ENCODE data around the gene HECW1. TPM values are rescaled to one million over a fixed set of nuclear protein-coding genes. Genes with fewer than 3 reads are reported as not detected.

The HECW1 gene
- polyA plus RNA-seq, 4 donors = under 0.01 to 0.10 (median 0.03) TPM; not detected in 1

DNA sequence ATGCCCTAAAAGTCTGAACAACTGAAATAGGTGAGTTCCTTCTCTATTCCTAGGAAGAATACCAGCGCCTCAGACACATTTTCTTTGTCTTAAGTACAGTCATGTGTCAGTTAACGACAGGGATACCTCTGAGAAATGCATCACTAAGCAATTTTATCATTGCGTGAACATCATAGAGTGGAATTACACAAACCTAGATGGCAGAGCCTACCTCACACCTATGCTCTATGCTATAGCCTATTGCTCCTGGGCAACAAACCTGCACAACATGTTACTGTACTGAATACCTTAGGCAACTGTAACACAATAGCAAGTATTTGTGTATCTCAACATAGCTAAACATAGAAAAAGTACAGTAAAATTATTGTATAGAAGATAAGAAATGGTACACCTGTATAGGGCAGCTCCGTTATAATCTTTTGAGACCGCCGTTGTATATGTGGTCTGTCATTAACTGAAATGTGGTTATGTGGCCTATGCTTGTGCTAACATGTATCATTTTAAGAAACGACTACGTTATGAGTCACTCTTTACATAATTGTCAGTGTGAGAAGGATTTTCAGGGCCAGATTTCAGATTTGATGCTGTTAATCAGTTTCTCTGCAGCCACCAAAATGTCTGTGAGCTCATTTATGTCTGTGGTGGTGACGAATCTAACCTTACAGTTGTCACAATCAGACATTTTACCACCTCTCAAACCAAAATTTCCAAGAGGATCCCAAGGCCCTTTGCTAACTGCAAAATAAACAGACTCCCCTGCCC, 404.3 kb downstream of the HECW1 start:
- Histone ChIP-seq H3K4me3 (ENCODE audit: low read depth in 1 of 3, low read length in 3 of 3) (no peak overlapping the region), H3K36me3 (ENCODE audit: control insufficient read depth in 3 of 3, insufficient read depth in 2 of 3, low read depth in 1 of 3, low read length in 3 of 3) (no peaks in the 10 kb centered on the region), H3K27ac (ENCODE audit: low read depth in 1 of 3, low read length in 2 of 3) (no peak overlapping the region), H3K4me1 (ENCODE audit: control insufficient read depth in 3 of 3, insufficient read depth in 2 of 3, low read depth in 1 of 3, low read length in 2 of 3) (no peaks in the 10 kb centered on the region), H3K9me3 (ENCODE audit: control insufficient read depth in 2 of 2, insufficient read depth in 1 of 2, low read depth in 1 of 2, low read length in 1 of 2) (no peaks in the 10 kb centered on the region), H3K27me3 (ENCODE audit: control insufficient read depth in 3 of 3, insufficient read depth in 3 of 3, low read length in 3 of 3) (no peaks in the 10 kb centered on the region)
- FAIRE-seq (no peak), DNase-seq (no peak)
- 73 to 83% (median 76%) methylated on average over 9 of the region's 9 CpGs for WGBS, 3 donors

DNA sequence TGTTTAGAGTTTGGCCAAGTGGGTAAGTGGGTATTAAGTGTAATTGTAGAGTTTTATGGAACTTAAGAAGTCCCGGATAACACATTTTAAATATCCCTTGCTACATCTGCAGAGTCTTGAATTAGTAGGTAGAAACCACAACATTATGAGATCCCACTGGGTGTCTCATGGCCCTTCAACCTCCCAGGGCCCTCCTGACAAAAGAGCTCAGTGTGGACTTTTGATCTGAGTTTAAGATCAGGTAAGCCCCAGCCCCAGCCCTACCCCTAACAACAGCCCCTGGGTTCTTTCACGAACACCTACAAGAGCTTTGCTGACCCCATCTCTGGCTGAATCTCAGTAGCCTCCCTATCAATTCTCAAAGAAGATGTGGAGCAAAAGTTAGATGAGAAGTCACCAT, 405.0 kb downstream of the HECW1 start:
- no peak for DNase-seq
- no peak for FAIRE-seq
- no peaks in the 10 kb centered on the region for H3K27me3 ChIP-seq (ENCODE audit: control insufficient read depth in 3 of 3, insufficient read depth in 3 of 3, low read length in 3 of 3)
- no peaks in the 10 kb centered on the region for H3K36me3 ChIP-seq (ENCODE audit: control insufficient read depth in 3 of 3, insufficient read depth in 2 of 3, low read depth in 1 of 3, low read length in 3 of 3)
- H3K4me3 ChIP-seq (ENCODE audit: low read depth in 1 of 3, low read length in 3 of 3) = no peak overlapping the region
- no peaks in the 10 kb centered on the region for H3K4me1 ChIP-seq (ENCODE audit: control insufficient read depth in 3 of 3, insufficient read depth in 2 of 3, low read depth in 1 of 3, low read length in 2 of 3)
- H3K27ac ChIP-seq (ENCODE audit: low read depth in 1 of 3, low read length in 2 of 3) = no peak overlapping the region
- no peaks in the 10 kb centered on the region for H3K9me3 ChIP-seq (ENCODE audit: control insufficient read depth in 2 of 2, insufficient read depth in 1 of 2, low read depth in 1 of 2, low read length in 1 of 2)
- 61 to 70% (median 65%) methylated on average over 2 of the region's 2 CpGs for WGBS, 3 donors

GRCh38 chr7:43520201-43520600, 407.8 kb downstream of the HECW1 start:
- FAIRE-seq = no peak
- H3K4me3 ChIP-seq (ENCODE audit: low read depth in 1 of 3, low read length in 3 of 3) = no peak overlapping the region
- no peaks in the 10 kb centered on the region for H3K4me1 ChIP-seq (ENCODE audit: control insufficient read depth in 3 of 3, insufficient read depth in 2 of 3, low read depth in 1 of 3, low read length in 2 of 3)
- no peak overlapping the region for H3K27ac ChIP-seq (ENCODE audit: low read depth in 1 of 3, low read length in 2 of 3)
- no peak for DNase-seq
- no peaks in the 10 kb centered on the region for H3K36me3 ChIP-seq (ENCODE audit: control insufficient read depth in 3 of 3, insufficient read depth in 2 of 3, low read depth in 1 of 3, low read length in 3 of 3)
- 88 to 92% (median 89%) methylated on average over 8 of the region's 8 CpGs for WGBS, 3 donors
- no peaks in the 10 kb centered on the region for H3K27me3 ChIP-seq (ENCODE audit: control insufficient read depth in 3 of 3, insufficient read depth in 3 of 3, low read length in 3 of 3)
- no peaks in the 10 kb centered on the region for H3K9me3 ChIP-seq (ENCODE audit: control insufficient read depth in 2 of 2, insufficient read depth in 1 of 2, low read depth in 1 of 2, low read length in 1 of 2)

GRCh38 chr7:43522406-43523156, 410.1 kb downstream of the HECW1 start:
- no peak for DNase-seq
- Histone ChIP-seq H3K27ac (ENCODE audit: low read depth in 1 of 3, low read length in 2 of 3) (no peak overlapping the region), H3K27me3 (ENCODE audit: control insufficient read depth in 3 of 3, insufficient read depth in 3 of 3, low read length in 3 of 3) (no peaks in the 10 kb centered on the region), H3K36me3 (ENCODE audit: control insufficient read depth in 3 of 3, insufficient read depth in 2 of 3, low read depth in 1 of 3, low read length in 3 of 3) (no peaks in the 10 kb centered on the region), H3K4me3 (ENCODE audit: low read depth in 1 of 3, low read length in 3 of 3) (no peak overlapping the region), H3K9me3 (ENCODE audit: control insufficient read depth in 2 of 2, insufficient read depth in 1 of 2, low read depth in 1 of 2, low read length in 1 of 2) (no peaks in the 10 kb centered on the region), H3K4me1 (ENCODE audit: control insufficient read depth in 3 of 3, insufficient read depth in 2 of 3, low read depth in 1 of 3, low read length in 2 of 3) (no peaks in the 10 kb centered on the region)
- 82 to 86% (median 85%) methylated on average over 8 of the region's 8 CpGs for WGBS, 3 donors
- no peak for FAIRE-seq

- H3K9me3 ChIP-seq (ENCODE audit: control insufficient read depth in 2 of 2, insufficient read depth in 1 of 2, low read depth in 1 of 2, low read length in 1 of 2) = no peaks in the 10 kb centered on the region
- peaks cover 0 to 11% (median 2%) of the 10 kb centered on the region in 3 donors for H3K4me1 ChIP-seq (ENCODE audit: control insufficient read depth in 3 of 3, insufficient read depth in 2 of 3, low read depth in 1 of 3, low read length in 2 of 3)
- DNase-seq = no peak
- H3K4me3 ChIP-seq (ENCODE audit: low read depth in 1 of 3, low read length in 3 of 3) = no peak overlapping the region
- H3K36me3 ChIP-seq (ENCODE audit: control insufficient read depth in 3 of 3, insufficient read depth in 2 of 3, low read depth in 1 of 3, low read length in 3 of 3) = no peaks in the 10 kb centered on the region
- no peaks in the 10 kb centered on the region for H3K27me3 ChIP-seq (ENCODE audit: control insufficient read depth in 3 of 3, insufficient read depth in 3 of 3, low read length in 3 of 3)
- no peak for FAIRE-seq
- WGBS, 3 donors = 87 to 88% (median 87%) methylated on average over 10 of the region's 10 CpGs
- no peak overlapping the region for H3K27ac ChIP-seq (ENCODE audit: low read depth in 1 of 3, low read length in 2 of 3)
These were observed 416.3 kb downstream of the HECW1 start for GRCh38 chr7:43528576-43529354.

DNA sequence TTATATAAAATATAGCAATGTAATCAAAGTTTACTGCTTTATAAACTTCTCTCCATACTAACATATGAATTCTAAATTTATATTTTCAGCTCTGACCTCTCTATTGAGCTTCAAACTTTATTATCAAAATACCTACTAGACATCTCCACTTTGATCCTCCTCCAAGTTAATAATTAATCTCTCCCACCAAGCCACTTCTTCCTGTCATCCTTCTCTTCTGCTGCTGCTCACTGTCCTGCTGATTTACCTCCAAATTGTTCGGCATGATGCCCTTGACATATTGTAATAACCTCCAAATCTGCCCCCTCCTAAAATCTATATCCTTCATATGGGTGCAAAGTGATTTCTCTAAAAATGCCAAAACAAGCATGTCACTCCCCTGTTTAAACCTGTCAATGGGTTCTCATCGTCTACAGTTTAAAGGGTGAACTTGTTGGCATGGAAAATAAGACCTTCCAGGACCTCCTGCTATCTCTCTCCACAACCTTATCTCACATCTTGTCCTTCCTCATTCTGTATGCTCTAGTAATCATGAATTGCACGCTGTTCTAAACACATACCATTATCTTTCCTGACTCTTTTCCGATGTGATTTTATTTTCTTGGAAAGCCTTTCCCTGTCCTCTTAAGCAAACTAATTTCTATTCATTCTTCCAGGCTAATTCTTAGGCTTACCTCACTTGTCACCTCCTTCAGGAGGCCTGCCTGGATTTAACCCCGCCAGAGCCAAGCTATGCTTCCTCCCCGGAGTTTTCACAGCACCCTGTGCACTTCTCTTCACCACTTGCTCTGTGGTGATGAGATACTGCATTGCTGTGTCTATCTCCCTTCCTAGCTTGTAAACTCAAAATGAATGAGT, 418.3 kb downstream of the HECW1 start:
- no peak overlapping the region for H3K4me3 ChIP-seq (ENCODE audit: low read depth in 1 of 3, low read length in 3 of 3)
- H3K27ac ChIP-seq (ENCODE audit: low read depth in 1 of 3, low read length in 2 of 3) = no peak overlapping the region
- no peaks in the 10 kb centered on the region for H3K9me3 ChIP-seq (ENCODE audit: control insufficient read depth in 2 of 2, insufficient read depth in 1 of 2, low read depth in 1 of 2, low read length in 1 of 2)
- H3K4me1 ChIP-seq (ENCODE audit: control insufficient read depth in 3 of 3, insufficient read depth in 2 of 3, low read depth in 1 of 3, low read length in 2 of 3) = peaks cover 0 to 11% (median 2%) of the 10 kb centered on the region in 3 donors
- 33 to 68% (median 47%) methylated on average over 6 of the region's 6 CpGs for WGBS, 3 donors
- H3K27me3 ChIP-seq (ENCODE audit: control insufficient read depth in 3 of 3, insufficient read depth in 3 of 3, low read length in 3 of 3) = no peaks in the 10 kb centered on the region
- no peaks in the 10 kb centered on the region for H3K36me3 ChIP-seq (ENCODE audit: control insufficient read depth in 3 of 3, insufficient read depth in 2 of 3, low read depth in 1 of 3, low read length in 3 of 3)
- FAIRE-seq (no peak), DNase-seq (peak; percentile 29 to 47)

DNA sequence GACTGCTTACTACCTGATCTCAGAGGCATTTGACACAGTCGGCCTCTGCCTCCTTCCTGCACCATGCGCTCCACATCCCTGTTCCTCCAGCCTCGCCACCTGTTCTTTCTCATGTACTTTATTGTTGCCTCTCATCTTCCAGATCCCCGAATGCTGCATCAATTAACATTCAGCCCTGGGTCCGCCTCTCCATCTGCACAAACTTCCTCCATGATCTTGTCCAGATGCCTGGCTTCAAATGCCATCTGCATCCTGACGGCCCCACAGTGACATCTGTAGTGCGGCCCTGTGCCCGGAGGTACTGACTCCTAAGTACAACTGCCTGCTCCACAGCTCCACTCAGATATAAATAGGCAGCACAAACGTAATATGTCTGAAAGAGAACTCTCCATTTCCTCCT, 419.3 kb downstream of the HECW1 start:
- Histone ChIP-seq H3K27me3 (ENCODE audit: control insufficient read depth in 3 of 3, insufficient read depth in 3 of 3, low read length in 3 of 3) (no peaks in the 10 kb centered on the region), H3K27ac (ENCODE audit: low read depth in 1 of 3, low read length in 2 of 3) (no peak overlapping the region), H3K9me3 (ENCODE audit: control insufficient read depth in 2 of 2, insufficient read depth in 1 of 2, low read depth in 1 of 2, low read length in 1 of 2) (no peaks in the 10 kb centered on the region), H3K4me1 (ENCODE audit: control insufficient read depth in 3 of 3, insufficient read depth in 2 of 3, low read depth in 1 of 3, low read length in 2 of 3) (peaks cover 0 to 14% (median 2%) of the 10 kb centered on the region in 3 donors), H3K36me3 (ENCODE audit: control insufficient read depth in 3 of 3, insufficient read depth in 2 of 3, low read depth in 1 of 3, low read length in 3 of 3) (no peaks in the 10 kb centered on the region), H3K4me3 (ENCODE audit: low read depth in 1 of 3, low read length in 3 of 3) (no peak overlapping the region)
- WGBS, 3 donors = 77 to 92% (median 86%) methylated on average over 9 of the region's 9 CpGs
- FAIRE-seq (no peak), DNase-seq (no peak)

Data from small intestine (tissue), 7 donors.